ENCODE measurements around the gene MRI1. TPM values are rescaled to one million over a fixed set of nuclear protein-coding genes. Genes with fewer than 3 reads are reported as not detected.

The MRI1 gene
- total and polyA plus RNA-seq, 4 donors, result 23.5 to 63.2 (median 29.9) TPM

GRCh38 chr19:13806728-13807127, 42.4 kb downstream of the MRI1 start:
- Histone ChIP-seq H3K36me3 (ENCODE audit: control insufficient read depth in 4 of 4, insufficient read depth in 4 of 4, low read length in 4 of 4) (peaks cover 6 to 23% (median 12%) of the 10 kb centered on the region in 4 donors), H3K4me1 (ENCODE audit: control insufficient read depth in 5 of 5, insufficient read depth in 5 of 5, low read length in 5 of 5) (peaks cover 0 to 6% (median 0%) of the 10 kb centered on the region in 5 donors), H3K4me3 (no peak overlapping the region), H3K9ac (ENCODE audit: insufficient read depth in 1 of 2, low read length in 2 of 2) (no peak overlapping the region), H3K9me3 (ENCODE audit: control insufficient read depth in 4 of 4, insufficient read depth in 3 of 4, low read length in 3 of 4) (no peaks in the 10 kb centered on the region), H3K27ac (ENCODE audit: low read depth in 1 of 2, low read length in 1 of 2) (no peak overlapping the region), H3K27me3 (ENCODE audit: control insufficient read depth in 3 of 3, insufficient read depth in 3 of 3, low read length in 2 of 3) (no peaks in the 10 kb centered on the region)
- 97 to 99% methylated on average over 3 of the region's 3 CpGs for WGBS, 2 donors
- ATAC-seq (ENCODE audit: insufficient read depth, low FRiP score), result no peak
- no peak for DNase-seq
- TF ChIP-seq CTCF (IDR thresholded peaks at IDR 0.05; ENCODE audit: control extremely low read depth, extremely low read depth), result no peak

GRCh38 chr19:13807421-13808021, 43.2 kb downstream of the MRI1 start:
- TF ChIP-seq CTCF (IDR thresholded peaks at IDR 0.05; ENCODE audit: control extremely low read depth, extremely low read depth), result no peak
- H3K36me3 ChIP-seq (ENCODE audit: control insufficient read depth in 4 of 4, insufficient read depth in 4 of 4, low read length in 4 of 4), result peaks cover 6 to 23% (median 12%) of the 10 kb centered on the region in 4 donors
- ATAC-seq (ENCODE audit: insufficient read depth, low FRiP score) (no peak), DNase-seq (no peak)
- no peak overlapping the region for H3K9ac ChIP-seq (ENCODE audit: insufficient read depth in 1 of 2, low read length in 2 of 2)
- no peak overlapping the region for H3K4me3 ChIP-seq
- 98% methylated on average over 3 of the region's 3 CpGs for WGBS, 2 donors
- H3K27ac ChIP-seq (ENCODE audit: low read depth in 1 of 2, low read length in 1 of 2), result no peak overlapping the region
- H3K4me1 ChIP-seq (ENCODE audit: control insufficient read depth in 5 of 5, insufficient read depth in 5 of 5, low read length in 5 of 5), result peaks cover 0 to 6% (median 0%) of the 10 kb centered on the region in 5 donors
- no peaks in the 10 kb centered on the region for H3K27me3 ChIP-seq (ENCODE audit: control insufficient read depth in 3 of 3, insufficient read depth in 3 of 3, low read length in 2 of 3)
- H3K9me3 ChIP-seq (ENCODE audit: control insufficient read depth in 4 of 4, insufficient read depth in 3 of 4, low read length in 3 of 4), result no peaks in the 10 kb centered on the region

GRCh38 chr19:13808856-13809255, 44.5 kb downstream of the MRI1 start:
- H3K27ac ChIP-seq (ENCODE audit: low read depth in 1 of 2, low read length in 1 of 2), result no peak overlapping the region
- peaks cover 6 to 28% (median 18%) of the 10 kb centered on the region in 4 donors for H3K36me3 ChIP-seq (ENCODE audit: control insufficient read depth in 4 of 4, insufficient read depth in 4 of 4, low read length in 4 of 4)
- WGBS, 2 donors, result 97% methylated on average over 34 of the region's 34 CpGs
- H3K9ac ChIP-seq (ENCODE audit: insufficient read depth in 1 of 2, low read length in 2 of 2), result no peak overlapping the region
- DNase-seq (no peak), ATAC-seq (ENCODE audit: insufficient read depth, low FRiP score) (no peak)
- TF ChIP-seq CTCF (IDR thresholded peaks at IDR 0.05; ENCODE audit: control extremely low read depth, extremely low read depth), result no peak
- peaks cover 0 to 3% (median 0%) of the 10 kb centered on the region in 4 donors for H3K9me3 ChIP-seq (ENCODE audit: control insufficient read depth in 4 of 4, insufficient read depth in 3 of 4, low read length in 3 of 4)
- H3K27me3 ChIP-seq (ENCODE audit: control insufficient read depth in 3 of 3, insufficient read depth in 3 of 3, low read length in 2 of 3), result no peaks in the 10 kb centered on the region
- peaks cover 0 to 6% (median 0%) of the 10 kb centered on the region in 5 donors for H3K4me1 ChIP-seq (ENCODE audit: control insufficient read depth in 5 of 5, insufficient read depth in 5 of 5, low read length in 5 of 5)
- no peak overlapping the region for H3K4me3 ChIP-seq

- peaks cover 6 to 26% (median 14%) of the 10 kb centered on the region in 4 donors for H3K36me3 ChIP-seq (ENCODE audit: control insufficient read depth in 4 of 4, insufficient read depth in 4 of 4, low read length in 4 of 4)
- ATAC-seq (ENCODE audit: insufficient read depth, low FRiP score) (no peak), DNase-seq (no peak)
- no peak for TF ChIP-seq CTCF (IDR thresholded peaks at IDR 0.05; ENCODE audit: control extremely low read depth, extremely low read depth)
- no peak overlapping the region for H3K9ac ChIP-seq (ENCODE audit: insufficient read depth in 1 of 2, low read length in 2 of 2)
- peaks cover 0 to 3% (median 0%) of the 10 kb centered on the region in 4 donors for H3K9me3 ChIP-seq (ENCODE audit: control insufficient read depth in 4 of 4, insufficient read depth in 3 of 4, low read length in 3 of 4)
- H3K27me3 ChIP-seq (ENCODE audit: control insufficient read depth in 3 of 3, insufficient read depth in 3 of 3, low read length in 2 of 3), result no peaks in the 10 kb centered on the region
- H3K4me1 ChIP-seq (ENCODE audit: control insufficient read depth in 5 of 5, insufficient read depth in 5 of 5, low read length in 5 of 5), result peaks cover 0 to 3% (median 0%) of the 10 kb centered on the region in 5 donors
- no peak overlapping the region for H3K4me3 ChIP-seq
- no peak overlapping the region for H3K27ac ChIP-seq (ENCODE audit: low read depth in 1 of 2, low read length in 1 of 2)
- WGBS, 2 donors, result 97 to 98% methylated on average over 11 of the region's 11 CpGs
Measured at GRCh38 chr19:13812544-13812943, 48.2 kb downstream of the MRI1 start.

All from lung (tissue), 12 donors.